HG02642 (cell line): ENCODE data around the gene CSNK1E.

ENCODE experiments used
- ATAC-seq: cut with Tn5 transposase; IDR thresholded peaks from one replicate; pipeline ENCODE4 v1.9.1; 2021; ENCODE audit warnings: mild to moderate bottlenecking; ENCODE audit not compliant: unreplicated experiment, poor library complexity

Gene CSNK1E

GRCh38 chr22:38257650-38258250 is 59.5 kb downstream of the CSNK1E start:
- ATAC-seq = no peak

DNA sequence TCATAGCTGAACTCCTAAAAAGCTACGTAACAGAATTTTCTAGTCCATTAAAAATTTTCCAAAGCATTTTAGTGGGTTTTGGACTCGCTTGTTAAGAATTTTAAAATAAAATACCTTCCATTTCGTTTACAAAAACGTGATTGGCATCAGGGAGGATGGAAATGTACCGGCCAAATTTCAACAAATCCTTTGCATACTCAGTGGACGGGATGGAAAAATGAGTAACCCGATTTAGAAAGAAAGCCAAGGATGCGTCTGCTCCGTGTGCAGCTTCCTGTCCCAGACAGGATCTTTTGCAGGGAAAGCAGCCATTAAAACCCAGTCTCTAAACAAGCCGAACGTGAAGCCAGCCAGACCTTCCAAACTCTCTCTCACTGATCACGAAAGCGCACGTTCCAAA is 60.1 kb downstream of the CSNK1E start:
- no peak for ATAC-seq

- no peak for ATAC-seq
Observed at GRCh38 chr22:38255697-38256096, 61.5 kb downstream of the CSNK1E start.

DNA sequence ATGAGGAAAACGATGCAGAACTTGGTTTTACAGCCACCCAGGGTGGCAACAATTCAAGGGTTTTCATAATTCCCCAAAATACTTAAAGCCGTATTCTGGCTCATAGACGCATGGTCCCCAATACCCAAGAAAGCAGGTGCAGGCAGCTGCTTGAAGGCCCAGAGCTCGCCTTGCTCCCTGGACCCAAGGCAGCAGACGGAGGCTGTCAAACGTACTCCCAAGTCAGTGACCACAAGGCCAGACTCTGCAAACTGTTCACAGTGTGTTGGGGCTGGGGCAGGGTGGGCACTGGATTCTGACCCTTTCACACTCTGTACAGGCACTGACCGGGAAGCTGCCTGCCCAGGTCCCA is 65.9 kb downstream of the CSNK1E start:
- ATAC-seq = no peak

DNA sequence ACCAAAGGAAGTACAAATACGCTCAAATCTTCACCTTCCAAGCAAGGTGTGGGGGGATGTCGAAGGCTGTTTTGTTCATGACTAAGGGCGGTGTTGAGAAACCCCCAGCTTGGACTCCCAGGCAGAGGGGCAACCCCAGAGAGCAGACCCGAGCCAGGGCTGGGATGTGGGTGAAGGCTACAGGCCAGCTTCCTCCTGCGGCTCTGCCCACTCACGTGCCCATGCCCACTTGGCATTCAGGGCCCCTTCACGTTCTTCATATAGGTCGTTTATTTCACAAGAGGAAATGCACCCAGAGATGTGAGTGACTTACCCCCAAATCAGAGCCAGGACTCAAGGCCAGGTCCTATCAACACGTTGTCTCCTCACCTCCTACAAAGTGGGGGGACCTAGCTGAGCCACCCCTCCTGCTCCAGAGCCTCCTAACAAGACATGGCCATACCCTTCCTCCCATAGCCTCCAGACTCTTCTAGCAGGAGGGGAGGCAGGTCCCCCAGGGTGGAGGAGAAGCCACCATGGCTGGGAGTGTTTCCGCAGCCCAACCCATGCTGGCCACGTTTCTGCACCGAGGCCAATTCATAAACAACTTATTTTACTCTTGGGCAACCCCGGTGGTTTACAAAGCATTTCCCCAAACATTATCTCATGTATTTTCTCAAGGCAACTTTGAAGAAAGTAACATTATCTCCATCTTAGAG is 66.4 kb downstream of the CSNK1E start:
- no peak for ATAC-seq

DNA sequence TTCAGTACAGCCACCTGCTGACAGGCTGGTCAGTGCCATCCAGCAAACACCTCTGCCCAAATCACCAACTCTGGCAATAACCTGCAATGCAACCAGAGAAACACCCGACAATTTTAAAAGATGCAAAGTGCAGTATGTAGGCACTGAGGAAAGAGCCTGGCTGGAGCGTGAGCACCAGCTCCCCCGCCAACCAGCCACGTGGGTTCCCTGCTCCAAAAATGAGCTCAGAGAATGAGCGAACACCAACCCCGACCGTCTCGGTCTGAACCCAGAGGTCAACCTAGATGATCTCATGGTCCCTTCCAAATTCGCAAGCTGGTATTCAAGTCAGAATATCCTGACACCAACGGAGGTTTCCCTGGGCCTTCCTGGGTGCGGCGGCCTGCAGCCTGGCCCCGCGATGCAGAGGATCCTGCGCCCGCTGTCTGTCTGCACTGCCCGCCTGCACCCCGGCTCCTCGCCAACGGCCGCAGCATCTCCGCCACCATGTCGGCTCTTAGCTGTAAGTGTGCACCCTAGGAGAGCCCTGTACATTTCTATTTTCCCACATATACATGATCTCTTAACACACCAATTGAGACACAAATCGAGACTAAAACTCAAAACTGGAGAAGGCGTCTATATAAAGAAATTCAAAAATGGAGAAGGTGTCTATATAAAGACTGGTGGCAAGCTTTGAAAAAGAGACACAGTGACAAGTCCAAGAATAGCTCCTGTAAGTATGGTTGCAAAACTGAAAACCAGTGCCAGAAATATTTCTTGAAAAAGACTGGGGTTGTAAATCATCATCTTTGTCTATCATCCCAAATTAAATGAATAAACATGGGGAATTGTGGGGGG is 67.2 kb downstream of the CSNK1E start:
- ATAC-seq = no peak

DNA sequence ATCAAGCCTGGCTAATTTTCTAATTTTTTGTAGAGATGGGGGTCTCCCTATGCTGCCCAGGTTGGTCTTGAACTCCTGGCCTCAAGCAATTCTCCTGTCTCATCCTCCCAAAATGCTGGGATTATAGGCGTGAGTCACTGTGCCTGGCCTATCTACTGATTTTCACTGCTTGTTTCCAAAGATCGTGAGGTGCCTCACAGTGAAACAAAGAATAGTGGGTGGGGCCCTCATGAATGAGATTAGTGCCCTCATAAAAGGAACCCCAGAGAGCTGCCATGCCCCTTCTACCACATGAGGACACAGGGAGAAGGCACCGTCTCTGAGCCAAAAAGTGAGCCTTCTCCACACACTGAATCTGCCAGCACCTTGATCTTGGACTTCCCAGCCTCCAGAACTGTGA is 67.9 kb downstream of the CSNK1E start:
- no peak for ATAC-seq

GRCh38 chr22:38248280-38248679 is 69.0 kb downstream of the CSNK1E start:
- ATAC-seq = no peak

DNA sequence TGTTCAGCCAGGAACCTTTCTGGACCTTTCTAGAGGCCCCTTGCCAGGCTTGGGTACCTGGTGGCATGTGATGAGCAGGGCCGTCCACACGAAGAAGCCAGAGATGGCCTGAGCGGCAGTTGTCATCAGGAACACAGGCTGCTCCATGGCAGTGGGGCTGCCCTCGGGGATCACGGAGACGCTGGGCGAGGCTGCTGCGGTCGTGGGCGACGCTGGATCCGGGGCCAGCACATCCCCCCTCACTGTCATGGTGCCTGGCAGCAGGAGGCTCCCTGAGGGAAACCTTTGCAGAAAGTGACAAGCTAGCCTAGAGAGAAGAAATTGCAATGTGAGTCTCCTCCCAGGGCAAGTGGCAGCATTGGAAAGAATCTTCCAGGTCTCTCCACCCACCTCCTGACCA is 69.5 kb downstream of the CSNK1E start:
- no peak for ATAC-seq

DNA sequence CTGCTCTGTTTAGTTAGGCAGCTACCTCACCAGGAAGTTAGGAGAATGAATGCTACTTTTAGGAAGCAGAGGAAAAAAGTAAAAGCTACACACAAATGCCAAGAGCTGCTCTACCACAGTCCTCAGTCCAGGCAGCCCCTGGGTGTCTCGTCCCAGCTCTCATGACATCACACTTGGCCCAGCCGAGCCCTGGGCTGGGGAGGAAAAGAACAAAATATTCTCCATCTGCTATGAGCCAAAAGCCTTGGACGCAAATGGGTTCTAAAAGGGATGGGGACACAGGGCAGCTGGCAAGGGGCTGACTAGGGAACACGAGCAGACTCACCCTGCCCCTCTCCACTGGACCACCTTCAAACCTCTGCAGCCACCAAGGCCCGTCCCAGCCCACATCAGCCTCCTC is 70.5 kb downstream of the CSNK1E start:
- no peak for ATAC-seq

- ATAC-seq = no peak
Observed at GRCh38 chr22:38246046-38246658, 71.1 kb downstream of the CSNK1E start.

DNA sequence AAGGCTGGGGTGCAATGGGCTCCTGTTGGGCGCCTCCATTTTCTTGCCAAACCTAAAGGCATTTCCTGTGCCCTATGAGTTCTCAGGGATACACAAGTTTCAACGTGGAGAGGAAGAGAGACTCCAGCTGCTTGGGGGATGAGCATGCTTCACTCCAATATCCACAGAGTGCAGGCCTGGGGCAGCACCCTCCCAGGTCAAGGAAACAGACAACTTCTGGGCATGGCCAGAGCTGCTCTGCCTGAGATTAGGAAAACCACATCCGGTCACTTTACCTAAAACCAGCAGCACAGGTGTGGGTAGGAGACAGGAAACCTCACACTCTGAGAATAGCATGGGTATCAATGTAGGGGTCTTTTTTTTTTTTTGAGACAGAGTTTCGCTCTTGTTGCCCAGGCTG is 73.1 kb downstream of the CSNK1E start:
- no peak for ATAC-seq

- no peak for ATAC-seq
Observed at GRCh38 chr22:38243007-38243765, 74.0 kb downstream of the CSNK1E start.

DNA sequence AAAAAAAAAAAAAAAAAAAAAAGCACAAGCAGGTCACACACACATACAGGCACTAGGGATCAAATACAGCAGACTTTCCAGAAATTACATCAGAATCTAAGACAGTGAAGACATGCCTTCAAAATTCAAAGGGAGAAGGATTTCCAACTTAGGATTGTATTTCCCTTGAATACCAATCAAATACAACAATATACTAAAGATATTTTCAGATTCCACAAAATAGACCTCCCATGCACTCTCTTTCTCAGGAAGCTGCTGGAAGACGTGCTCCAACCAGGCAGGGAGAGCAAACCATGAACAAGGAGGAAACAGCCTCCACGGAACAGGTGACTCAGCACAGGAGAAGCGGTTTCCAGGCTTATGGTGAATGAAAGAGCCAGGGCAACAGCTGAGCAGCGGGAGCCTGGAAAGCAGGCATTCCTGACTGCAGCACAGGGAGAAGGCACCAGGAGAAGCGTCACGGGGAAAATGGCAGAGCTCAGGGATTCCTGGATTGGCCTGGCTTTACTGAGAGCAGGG is 76.4 kb downstream of the CSNK1E start:
- no peak for ATAC-seq
